Measurements from ENCODE around the gene TBL3. TPM values are rescaled to one million over a fixed set of nuclear protein-coding genes. Genes with fewer than 3 reads are reported as not detected.

Gene TBL3
- total RNA-seq, 2 experiments from 2014 or later: 12.7 to 15.5 TPM

DNA sequence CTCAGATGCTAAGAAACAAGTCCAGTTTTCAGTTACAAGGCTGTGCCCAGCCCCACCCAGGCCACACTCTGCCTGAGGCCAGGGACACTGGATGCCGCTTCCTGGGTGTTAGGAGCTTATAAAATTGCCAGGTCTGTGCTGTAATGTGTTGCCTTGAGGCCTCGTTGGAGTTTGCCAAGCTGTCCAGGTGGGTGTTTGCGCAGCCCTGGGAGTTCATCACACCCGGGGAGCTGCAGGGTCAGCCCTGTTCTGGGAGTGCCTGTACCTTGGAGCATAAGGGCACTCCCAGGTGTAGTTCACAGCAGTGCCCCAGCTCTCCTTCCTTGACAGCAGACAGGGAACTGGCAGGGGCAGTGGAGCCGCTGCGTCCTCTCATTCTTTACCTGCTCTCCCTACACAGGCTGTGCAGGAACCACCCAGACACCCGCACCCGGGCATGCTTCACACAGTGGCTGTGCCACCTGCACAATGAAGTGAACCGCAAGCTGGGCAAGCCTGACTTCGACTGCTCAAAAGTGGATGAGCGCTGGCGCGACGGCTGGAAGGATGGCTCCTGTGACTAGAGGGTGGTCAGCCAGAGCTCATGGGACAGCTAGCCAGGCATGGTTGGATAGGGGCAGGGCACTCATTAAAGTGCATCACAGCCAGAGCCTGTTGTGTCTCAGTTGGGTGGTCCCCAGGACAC is 13.8 kb downstream of the TBL3 start:
- intact Hi-C loops (cut with DNase I, micrococcal nuclease): no loop called here
- ATAC-seq (ENCODE audit: poor library complexity) (no peak), DNase-seq (no peak)
- Mint-ChIP-seq H3K27me3 (peaks cover 44% of the 10 kb centered on the region), H3K9me3 (no peaks in the 10 kb centered on the region), H3K4me3 (peak overlapping the region; percentile 87), H3K27ac (peak overlapping the region; percentile 56), H3K36me3 (ENCODE audit: low read depth) (peaks cover 20% of the 10 kb centered on the region), H3K4me1 (ENCODE audit: low read depth) (peaks cover 30% of the 10 kb centered on the region)
- H3K4me1 ChIP-seq (ENCODE audit: insufficient read depth, low read length): peaks cover 43% of the 10 kb centered on the region
- peaks cover 27 to 29% of the 10 kb centered on the region in 2 experiments for H3K27me3 ChIP-seq (ENCODE audit: control insufficient read depth in 1 of 2, insufficient read depth in 2 of 2, low read length in 2 of 2)
- no peak overlapping the region for H3K4me3 ChIP-seq (ENCODE audit: low read length)
- no peak for TF ChIP-seq CTCF (IDR thresholded peaks at IDR 0.05)
- POLR2A ChIA-PET: interaction anchor here (1.2 to 6.8 kb wide), 6 partner anchors 10 to 170 kb away, joined by 3 to 62 read pairs (median 8); partner anchors contain the start of genes RPS2, TBL3 and TRAF7
- CTCF ChIA-PET: no interaction called here
- H3K36me3 ChIP-seq (ENCODE audit: insufficient read depth, low read length): peaks cover 12% of the 10 kb centered on the region
- no peak overlapping the region for H3K27ac ChIP-seq (ENCODE audit: low read depth in 1 of 2, low read length in 2 of 2)
- peaks cover 0 to 13% of the 10 kb centered on the region in 2 experiments for H3K9me3 ChIP-seq (ENCODE audit: control insufficient read depth in 1 of 2, insufficient read depth in 1 of 2, low read length in 2 of 2)

DNA sequence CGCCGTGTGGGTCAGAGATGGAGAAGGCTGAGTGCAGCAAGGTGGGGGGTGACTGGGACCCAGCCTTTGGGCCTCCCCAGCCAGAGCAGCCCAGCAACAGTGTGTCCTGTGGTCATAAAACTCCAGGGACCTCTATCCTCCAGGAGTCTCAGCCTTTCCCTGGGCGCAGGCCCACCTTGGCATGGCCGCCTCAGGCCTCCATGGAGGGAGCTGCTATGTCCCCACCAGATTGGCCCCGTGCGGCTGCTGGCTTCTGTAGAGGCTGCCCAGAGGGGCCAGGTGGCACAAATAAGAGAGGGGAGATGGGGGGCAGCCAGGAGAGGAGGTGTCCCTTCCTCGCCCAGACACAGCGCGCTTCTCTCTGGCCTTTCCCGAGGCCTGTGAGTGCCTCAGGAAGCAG is 15.3 kb downstream of the TBL3 start:
- peaks cover 12% of the 10 kb centered on the region for H3K36me3 ChIP-seq (ENCODE audit: insufficient read depth, low read length)
- H3K27ac ChIP-seq (ENCODE audit: low read depth in 1 of 2, low read length in 2 of 2): no peak overlapping the region
- peaks cover 20% of the 10 kb centered on the region for H3K36me3 Mint-ChIP-seq (ENCODE audit: low read depth)
- intact Hi-C loops (cut with DNase I, micrococcal nuclease): no loop called here
- no peak for TF ChIP-seq CTCF (IDR thresholded peaks at IDR 0.05)
- H3K4me3 ChIP-seq (ENCODE audit: low read length): no peak overlapping the region
- ChIA-PET CTCF (no interaction called here), POLR2A (interaction anchor here (2.7 kb wide), 1 partner anchor 23 kb away, joined by 12 read pairs; the partner anchor contains the start of gene RPS2)
- H3K9me3 ChIP-seq (ENCODE audit: control insufficient read depth in 1 of 2, insufficient read depth in 1 of 2, low read length in 2 of 2): peaks cover 0 to 9% of the 10 kb centered on the region in 2 experiments
- peaks cover 14 to 18% of the 10 kb centered on the region in 2 experiments for H3K27me3 ChIP-seq (ENCODE audit: control insufficient read depth in 1 of 2, insufficient read depth in 2 of 2, low read length in 2 of 2)
- ATAC-seq (ENCODE audit: poor library complexity): no peak
- H3K27me3 Mint-ChIP-seq: peaks cover 37% of the 10 kb centered on the region
- no peak overlapping the region for H3K27ac Mint-ChIP-seq
- H3K4me1 Mint-ChIP-seq (ENCODE audit: low read depth): peaks cover 40% of the 10 kb centered on the region
- H3K4me1 ChIP-seq (ENCODE audit: insufficient read depth, low read length): peaks cover 54% of the 10 kb centered on the region
- H3K9me3 Mint-ChIP-seq: no peaks in the 10 kb centered on the region
- DNase-seq: no peak
- peak overlapping the region; percentile 70 for H3K4me3 Mint-ChIP-seq

DNA sequence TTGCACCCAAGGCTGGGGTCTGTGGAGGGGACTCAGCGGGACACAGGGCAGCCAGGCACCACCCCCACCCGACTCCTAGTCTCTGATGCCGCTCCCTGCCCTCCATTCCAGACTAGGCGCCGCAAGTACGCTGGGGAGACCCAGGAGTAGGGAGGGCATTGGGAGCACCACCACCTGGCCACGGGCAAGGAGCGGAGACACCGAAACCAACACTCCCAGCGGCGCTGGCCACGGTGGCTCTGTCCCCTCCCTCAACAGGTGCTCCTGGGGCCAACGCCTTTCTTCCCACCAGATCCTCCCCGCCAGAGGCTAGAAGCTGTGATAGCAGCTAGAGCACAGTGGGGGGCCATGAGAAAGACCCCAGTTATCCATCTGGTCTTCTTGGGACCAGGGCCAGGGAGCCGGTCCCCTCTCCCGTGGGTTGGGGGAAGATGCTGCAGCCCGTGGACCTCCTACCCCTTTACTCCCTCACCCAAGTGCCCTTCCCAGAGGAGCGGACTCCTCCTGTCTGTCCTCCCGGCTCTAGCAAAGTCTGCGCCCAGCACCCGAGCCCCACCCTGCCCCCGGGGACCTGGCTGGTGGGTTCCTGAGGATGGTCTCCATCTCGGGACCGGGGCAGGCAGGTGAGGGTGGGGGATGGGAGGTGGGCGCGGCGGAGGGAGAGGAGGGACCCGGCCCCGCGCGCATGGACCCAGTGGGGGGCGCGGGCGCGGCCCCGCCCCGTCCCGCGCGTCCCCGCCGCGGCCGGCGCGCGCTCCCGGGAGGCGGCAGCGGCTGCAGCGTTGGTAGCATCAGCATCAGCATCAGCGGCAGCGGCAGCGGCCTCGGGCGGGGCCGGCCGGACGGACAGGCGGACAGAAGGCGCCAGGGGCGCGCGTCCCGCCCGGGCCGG is 17.6 kb downstream of the TBL3 start, which contains the start of gene SYNGR3:
TSS of gene SYNGR3 (plus strand) at position 762 of the 892 bp plus-strand sequence. CDS start 133 bp downstream, outside the sequence.
- Histone ChIP-seq H3K27ac (ENCODE audit: low read depth in 1 of 2, low read length in 2 of 2) (no peak within 1 kb of the TSS), H3K4me3 (ENCODE audit: low read length) (peak within 1 kb of the TSS; percentile 55), H3K36me3 (ENCODE audit: insufficient read depth, low read length) (peaks cover 12% of the 10 kb centered on the region), H3K9me3 (ENCODE audit: control insufficient read depth in 1 of 2, insufficient read depth in 1 of 2, low read length in 2 of 2) (peaks cover 0 to 18% of the 10 kb centered on the region in 2 experiments), H3K4me1 (ENCODE audit: insufficient read depth, low read length) (peaks cover 40% of the 10 kb centered on the region), H3K27me3 (ENCODE audit: control insufficient read depth in 1 of 2, insufficient read depth in 2 of 2, low read length in 2 of 2) (peaks cover 13 to 15% of the 10 kb centered on the region in 2 experiments)
- no peak for ATAC-seq (ENCODE audit: poor library complexity)
- TF ChIP-seq CTCF (IDR thresholded peaks at IDR 0.05): no peak
- Mint-ChIP-seq H3K4me1 (ENCODE audit: low read depth) (peaks cover 36% of the 10 kb centered on the region), H3K4me3 (peak within 1 kb of the TSS; percentile 81), H3K27ac (peak within 1 kb of the TSS; percentile 79), H3K36me3 (ENCODE audit: low read depth) (peaks cover 20% of the 10 kb centered on the region), H3K9me3 (no peaks in the 10 kb centered on the region), H3K27me3 (peaks cover 26% of the 10 kb centered on the region)
- ChIA-PET CTCF (interaction anchor here (1.3 kb wide), 1 partner anchor 14 kb away, joined by 5 read pairs; no protein-coding TSS in a partner anchor), POLR2A (interaction anchor here (1.3 to 5.1 kb wide), 3 partner anchors 18 to 165 kb away, joined by 4 to 27 read pairs (median 12); partner anchors contain the start of genes RPS2, TBL3 and TRAF7)
- DNase-seq: peak in 1 of 14 experiments; percentile 43
- intact Hi-C loops (cut with DNase I, micrococcal nuclease): loop anchor here in 1 of 2 experiments (5.0 kb wide), 1 partner anchor 47 kb away; the partner anchor contains the start of gene MSRB1

Measured in CD4-positive, alpha-beta T cell (primary cell).